Measurements from ENCODE around the gene EFTUD2. TPM values are rescaled to one million over a fixed set of nuclear protein-coding genes. Genes with fewer than 3 reads are reported as not detected.

Gene EFTUD2
- total and polyA plus RNA-seq, 9 of the 15 experiments (the other 6 are each of a cell fraction or from before 2014, with no cell fraction given) = 65.8 to 362 (median 218) TPM

GRCh38 chr17:44916781-44917241 is 17.6 kb upstream of the EFTUD2 start:
- ChIA-PET POLR2A (no interaction called here), CTCF (ENCODE audit: low intra/inter-chr PET ratio) (no interaction called here)
- no peak overlapping the region for H3K4me2 ChIP-seq (ENCODE audit: insufficient read depth, low read length)
- H3K4me1 ChIP-seq (replicated peaks in 1 of 2; ENCODE audit: control insufficient read depth in 2 of 2, insufficient read depth in 2 of 2, low read length in 2 of 2) = peaks cover 7 to 20% of the 10 kb centered on the region in 2 experiments; a peak in 4 of 5 replicates
- H3K27me3 ChIP-seq (ENCODE audit: control insufficient read depth in 2 of 2, insufficient read depth in 2 of 2, low read length in 2 of 2) = peaks cover 2 to 19% of the 10 kb centered on the region in 2 experiments; a peak in 2 of 5 replicates
- TF ChIP-seq FOXP1 (CRISPR knock-in tag; IDR thresholded peaks at IDR 0.05) (no peak), NCOA2 (IDR thresholded peaks at IDR 0.05; ENCODE audit: partially characterized antibody in 2 of 2) (no peak), NR3C1 (CRISPR knock-in tag; IDR thresholded peaks at IDR 0.05) (no peak), NEUROD1 (IDR thresholded peaks at IDR 0.05; ENCODE audit: borderline replicate concordance, low read depth, low read length, partially characterized antibody) (no peak)
- H3K9me3 ChIP-seq (replicated peaks; ENCODE audit: control insufficient read depth, insufficient read depth, low read depth, low read length) = no peaks in the 10 kb centered on the region
- no peaks in the 10 kb centered on the region for H3K36me3 ChIP-seq (ENCODE audit: control insufficient read depth, insufficient read depth, low read length)
- no peak overlapping the region for H2AFZ ChIP-seq (ENCODE audit: low read depth, low read length)
- intact Hi-C loops (cut with micrococcal nuclease) (no loop called here), in situ Hi-C loops (cut with MboI) (loop anchor here (5.0 kb wide), 1 partner anchor 100 kb away; no protein-coding TSS in a partner anchor)
- H3K27ac ChIP-seq (ENCODE audit: extremely low read depth, low read depth, low read length) = no peak overlapping the region
- H4K20me1 ChIP-seq (replicated peaks; ENCODE audit: control insufficient read depth, insufficient read depth, low read length) = 0 out of 2 replicates have a peak, but pooled peaks cover 6% of the 10 kb centered on the region
- FAIRE-seq (no peak), ATAC-seq (no peak), DNase-seq (ENCODE audit: extremely low read depth in 1 of 4, low spot score in 3 of 4) (no peak)
- H3K9me1 ChIP-seq (ENCODE audit: control insufficient read depth, insufficient read depth, low read length) = no peaks in the 10 kb centered on the region
- H3K79me2 ChIP-seq (ENCODE audit: control insufficient read depth, insufficient read depth, low read length) = no peaks in the 10 kb centered on the region
- 46% methylated on average over 9 of the region's 10 CpGs for WGBS (ENCODE audit: insufficient coverage, low coverage, missing lambda C conversion rate)
- H3K4me3 ChIP-seq = no peak overlapping the region
- no TSS peak for BruUV-seq (replicated peaks)
- H3K9ac ChIP-seq (ENCODE audit: insufficient read depth in 1 of 2, low read depth in 2 of 2, low read length in 2 of 2) = no peak overlapping the region

Data from K562 (cell line).